ENCODE results near the gene PSMC4.
"Not testable (repeated sequence)": the region's sequence is repeated elsewhere in the genome, so short reads cannot be mapped to it uniquely, and the experiment has no call there.

The PSMC4 gene

DNA sequence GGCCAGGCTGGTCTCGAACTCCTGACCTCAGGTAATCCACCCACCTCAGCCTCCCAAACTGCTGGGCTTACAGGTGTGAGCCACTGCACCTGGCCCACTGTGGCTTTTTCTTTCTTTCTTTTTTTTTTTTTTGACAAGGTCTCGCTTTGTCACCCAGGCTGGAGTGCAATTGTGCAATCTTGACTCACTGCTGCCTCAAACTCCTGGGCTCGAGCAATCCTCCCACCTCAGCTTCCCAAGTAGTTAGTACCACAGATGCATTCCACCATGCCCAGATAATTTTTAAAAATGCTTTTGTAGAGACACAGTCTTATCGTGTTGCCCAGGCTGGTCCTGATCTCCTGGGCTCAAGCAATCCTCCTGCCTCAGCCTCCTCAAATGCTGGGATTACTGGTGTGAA, 24.4 kb upstream of the PSMC4 start:
- DNase-seq (ENCODE audit: low read depth): no peak

GRCh38 chr19:39949026-39949747, 21.8 kb upstream of the PSMC4 start:
- no peak for DNase-seq (ENCODE audit: low read depth)

DNA sequence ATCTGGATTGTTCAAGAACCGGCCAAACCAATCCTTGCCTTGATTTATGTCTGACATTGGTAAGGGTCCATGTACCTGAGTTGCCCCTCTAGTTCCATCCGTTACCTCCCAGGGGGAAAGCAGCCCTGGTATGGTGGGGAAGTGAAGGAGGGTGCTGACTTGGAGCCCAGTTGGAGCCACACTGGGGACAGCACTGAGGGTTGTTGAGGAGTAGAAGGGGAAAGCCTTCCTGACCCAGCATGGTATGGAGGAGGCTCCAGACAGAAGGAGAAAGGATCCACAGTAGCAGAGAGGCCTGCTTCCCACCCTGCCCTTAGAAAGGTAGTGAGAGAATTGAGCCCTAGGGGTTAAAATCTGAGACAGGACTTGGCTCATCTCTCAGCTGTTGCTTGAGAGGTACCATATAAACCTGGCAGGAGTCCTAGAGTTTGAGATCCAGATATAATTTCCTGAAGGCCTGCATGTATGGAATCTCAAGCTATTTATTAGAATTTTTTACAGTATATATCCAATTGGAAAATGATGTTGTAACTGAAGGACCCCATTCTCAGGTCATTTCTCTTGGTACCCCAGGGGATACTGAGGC, 19.8 kb upstream of the PSMC4 start:
- no peak for DNase-seq (ENCODE audit: low read depth)

GRCh38 chr19:39951686-39952085, 19.3 kb upstream of the PSMC4 start:
- DNase-seq (ENCODE audit: low read depth): no peak

DNA sequence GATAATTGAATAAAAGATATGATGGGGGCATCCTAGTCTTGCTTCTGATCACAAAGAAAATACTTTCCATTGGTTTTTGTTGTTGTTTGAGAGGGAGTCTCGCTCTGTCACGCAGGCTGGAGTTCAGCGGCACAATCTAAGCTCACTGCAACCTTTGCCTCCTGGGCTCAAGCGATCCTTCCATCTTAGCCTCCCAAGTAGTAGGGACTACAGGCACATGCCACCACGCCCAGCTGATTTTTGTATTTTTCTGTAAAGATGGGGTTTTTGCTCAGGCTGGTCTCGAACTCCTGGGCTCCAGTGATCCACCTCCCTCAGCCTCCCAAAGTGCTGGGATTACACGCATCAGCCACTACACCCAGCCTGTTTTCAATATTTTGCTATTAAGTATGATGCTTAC, 17.1 kb upstream of the PSMC4 start:
- no peak for DNase-seq (ENCODE audit: low read depth)

GRCh38 chr19:39957886-39958285, 13.1 kb upstream of the PSMC4 start:
- not testable (repeated sequence) for DNase-seq (ENCODE audit: low read depth)

DNA sequence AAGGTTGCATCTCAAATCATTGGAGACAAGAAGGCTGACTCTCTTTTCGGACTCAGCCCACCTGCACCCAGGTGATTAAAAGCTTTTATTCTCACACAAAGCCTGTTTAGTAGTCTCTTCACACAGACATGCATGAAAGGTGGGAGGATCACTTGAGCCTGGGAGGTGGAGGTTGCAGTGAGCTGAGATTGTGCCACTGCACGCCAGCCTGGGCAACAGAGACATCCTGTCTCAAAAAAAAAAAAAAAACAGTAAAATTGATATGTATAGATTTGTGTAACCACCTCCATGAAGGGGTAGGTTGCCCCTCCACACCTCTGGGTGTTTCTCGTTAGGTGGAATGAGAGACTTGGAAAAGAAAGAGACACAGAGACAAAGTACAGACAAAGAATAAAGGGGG, 12.0 kb upstream of the PSMC4 start:
- DNase-seq (ENCODE audit: low read depth): not testable (repeated sequence)

DNA sequence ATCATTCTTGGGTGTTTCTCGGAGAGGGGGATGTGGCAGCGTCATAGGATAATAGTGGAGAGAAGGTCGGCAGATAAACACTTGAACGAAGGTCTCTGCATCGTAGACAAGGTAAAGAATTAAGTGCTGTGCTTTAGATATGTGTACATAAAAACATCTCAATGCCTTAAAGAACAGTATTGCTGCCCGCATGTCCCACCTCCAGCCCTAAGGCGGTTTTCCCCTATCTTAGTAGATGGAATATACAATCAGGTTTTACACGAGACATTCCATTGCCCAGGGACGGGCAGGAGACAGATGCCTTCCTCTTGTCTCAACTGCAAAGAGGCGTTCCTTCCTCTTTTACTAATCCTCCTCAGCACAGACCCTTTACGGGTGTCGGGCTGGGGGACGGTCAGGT, 11.6 kb upstream of the PSMC4 start:
- not testable (repeated sequence) for DNase-seq (ENCODE audit: low read depth)

- no peak for DNase-seq (ENCODE audit: low read depth)
Measured at GRCh38 chr19:39963898-39964297, 7.1 kb upstream of the PSMC4 start.

- DNase-seq (ENCODE audit: low read depth): no peak
Measured at GRCh38 chr19:39966617-39967016, 4.3 kb upstream of the PSMC4 start.

- no peak for DNase-seq (ENCODE audit: low read depth)
Measured at GRCh38 chr19:39967561-39967960, 3.4 kb upstream of the PSMC4 start.

GRCh38 chr19:39968789-39969188, 2.2 kb upstream of the PSMC4 start:
- no peak for DNase-seq (ENCODE audit: low read depth)

- no peak for DNase-seq (ENCODE audit: low read depth)
Measured at GRCh38 chr19:39969266-39969665, 1.7 kb upstream of the PSMC4 start.

DNA sequence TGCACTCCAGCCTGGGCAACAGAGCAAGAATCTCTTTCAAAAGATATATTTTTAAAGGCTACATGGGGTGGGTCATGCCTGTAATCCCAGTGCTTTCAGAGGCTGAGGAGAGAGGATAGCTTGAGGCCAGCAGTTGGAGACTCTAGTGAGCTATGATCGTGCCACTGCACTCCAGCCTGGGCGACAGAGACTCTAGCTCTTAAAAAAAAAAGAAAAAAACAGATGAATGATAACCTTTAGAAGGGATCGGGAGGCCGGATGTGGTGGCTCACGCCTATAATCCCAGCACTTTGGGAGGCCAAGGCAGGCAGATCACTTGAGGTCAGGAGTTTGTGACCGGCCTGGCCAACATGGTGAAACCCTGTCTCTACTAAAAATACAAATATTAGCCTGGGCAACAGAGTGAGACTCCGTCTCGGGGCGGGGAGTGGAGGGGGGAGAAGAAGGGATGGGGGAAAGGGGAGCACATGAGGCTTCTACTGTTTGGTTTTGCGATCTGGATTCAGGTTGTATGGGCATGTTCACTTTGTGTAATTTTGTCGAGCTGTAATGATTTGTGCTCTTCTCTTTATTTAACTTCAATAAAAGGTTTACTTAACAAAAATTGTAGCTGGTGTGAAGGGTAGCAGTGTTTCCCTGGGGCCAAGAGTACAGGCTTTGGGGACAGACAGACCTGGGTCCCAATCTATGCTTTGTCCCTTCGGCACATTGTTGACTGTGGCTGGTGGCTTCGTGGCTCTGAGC, 1.1 kb upstream of the PSMC4 start:
- DNase-seq (ENCODE audit: low read depth): no peak

GRCh38 chr19:39970425-39970674, 615 bp upstream of the PSMC4 start:
- DNase-seq (ENCODE audit: low read depth): no peak

DNA sequence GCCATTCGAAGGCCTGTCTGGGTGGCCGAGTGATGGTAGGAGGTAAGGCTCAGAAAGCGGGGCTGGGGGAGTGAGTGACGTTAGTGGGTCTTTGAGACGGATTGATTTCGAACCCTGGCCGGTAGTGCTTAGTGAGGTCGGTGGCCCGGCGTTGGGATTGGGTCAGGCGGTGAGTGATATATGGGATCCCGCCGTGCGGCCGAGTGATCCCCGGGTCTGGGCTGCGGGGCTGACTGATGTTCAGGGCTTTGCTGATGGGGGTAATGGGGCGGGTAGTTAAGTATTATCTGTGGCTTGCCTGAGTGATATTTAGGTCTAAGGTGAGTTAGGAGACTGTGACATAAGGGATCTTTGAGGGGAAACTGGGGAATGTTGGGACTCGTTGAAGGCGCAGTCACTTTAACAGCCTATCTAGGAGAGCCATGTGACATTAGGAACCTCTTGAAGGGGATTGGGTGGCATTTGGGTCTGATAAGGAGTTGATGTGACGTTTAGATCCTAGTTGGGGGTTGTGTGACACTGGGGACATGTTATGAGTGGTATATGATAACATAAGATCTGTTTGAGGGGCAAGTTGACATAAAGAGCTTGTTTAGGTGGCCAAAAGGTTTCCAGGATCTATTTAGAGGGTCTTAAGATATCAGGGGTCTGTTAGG, 543 bp downstream of the PSMC4 start:
- no peak for DNase-seq (ENCODE audit: low read depth)

DNA sequence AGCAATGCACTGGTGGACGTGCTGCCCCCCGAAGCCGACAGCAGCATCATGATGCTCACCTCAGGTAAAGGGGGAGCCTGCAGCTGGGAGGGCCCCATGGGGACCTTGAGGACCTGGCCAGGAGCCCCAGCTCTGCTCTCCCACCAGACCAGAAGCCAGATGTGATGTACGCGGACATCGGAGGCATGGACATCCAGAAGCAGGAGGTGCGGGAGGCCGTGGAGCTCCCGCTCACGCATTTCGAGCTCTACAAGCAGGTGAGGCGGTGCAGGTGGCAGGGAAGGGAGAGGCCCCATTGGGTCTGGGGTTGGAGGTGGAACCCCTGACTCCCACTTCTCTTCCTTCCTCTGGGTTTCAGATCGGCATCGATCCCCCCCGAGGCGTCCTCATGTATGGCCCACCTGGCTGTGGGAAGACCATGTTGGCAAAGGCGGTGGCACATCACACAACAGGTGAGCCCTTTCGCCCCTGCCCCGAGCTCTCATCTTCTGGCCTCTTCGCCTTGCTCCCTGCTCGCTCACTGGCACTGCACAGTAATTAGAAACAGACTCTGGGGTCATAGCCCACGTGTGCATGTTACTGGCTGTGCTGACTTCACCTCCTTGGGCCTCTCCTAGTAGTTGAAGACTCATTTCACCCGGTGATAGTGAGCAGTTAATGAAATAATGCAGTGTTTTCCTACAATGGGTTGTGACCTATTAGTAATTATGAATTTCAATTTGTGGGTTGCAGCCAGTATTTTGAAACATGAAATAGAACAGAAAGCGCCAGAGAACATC, 3.6 kb downstream of the PSMC4 start:
- DNase-seq (ENCODE audit: low read depth): no peak

DNA sequence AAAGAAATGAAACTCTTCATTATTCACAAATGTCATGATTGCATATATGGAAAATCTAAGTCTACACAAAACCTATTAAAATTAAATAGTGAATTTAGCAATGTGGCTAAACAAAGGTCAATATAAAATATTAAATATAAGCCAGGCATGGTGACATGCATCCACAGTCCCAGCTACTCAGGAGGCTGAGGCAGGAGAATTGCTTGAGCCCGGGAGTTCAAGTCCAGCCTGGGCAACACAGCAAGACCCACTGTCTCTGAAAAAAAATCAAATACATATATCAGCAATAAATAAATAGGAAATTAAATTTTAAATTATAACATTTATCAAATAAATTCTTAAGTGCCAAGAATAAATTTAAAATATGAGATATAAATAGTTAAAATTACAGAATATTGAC, 11.9 kb downstream of the PSMC4 start:
- DNase-seq (ENCODE audit: low read depth): no peak

GRCh38 chr19:39983695-39984300, 12.8 kb downstream of the PSMC4 start:
- no peak for DNase-seq (ENCODE audit: low read depth)

DNA sequence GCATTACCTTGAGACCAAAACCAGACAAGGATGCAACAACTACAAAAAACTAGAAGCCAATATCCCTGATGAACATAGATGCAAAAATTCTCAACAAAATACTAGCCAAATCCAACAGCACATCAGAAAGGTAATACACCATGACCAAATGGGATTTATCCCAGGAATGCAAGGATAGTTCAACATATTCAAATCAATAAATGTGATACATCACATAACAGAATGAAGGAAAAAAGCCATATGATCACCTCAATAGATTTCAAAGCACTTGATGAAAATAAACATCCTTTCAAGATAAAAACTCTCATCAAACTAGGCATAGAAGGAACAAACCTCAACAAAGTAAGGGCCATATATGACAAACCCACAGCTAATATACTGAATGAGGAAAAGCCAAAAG, 15.7 kb downstream of the PSMC4 start:
- DNase-seq (ENCODE audit: low read depth): no peak

DNA sequence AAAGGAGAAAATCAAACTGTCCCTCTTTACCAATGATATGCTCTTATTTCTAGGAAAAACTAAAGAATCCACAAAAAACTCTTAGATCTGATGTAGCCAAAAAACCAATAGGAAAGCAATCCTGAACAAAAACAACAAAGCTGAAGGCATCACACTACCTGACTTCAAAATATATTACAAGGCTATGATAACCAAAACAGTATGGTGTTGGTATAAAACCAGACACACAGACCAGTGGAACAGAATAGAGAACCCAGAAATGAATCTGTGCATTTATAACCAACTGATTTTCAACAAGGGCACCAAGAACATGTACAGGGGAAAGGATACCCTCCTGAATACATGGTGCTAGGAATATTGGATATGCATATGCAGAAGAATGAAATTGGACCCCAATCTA, 16.2 kb downstream of the PSMC4 start:
- no peak for DNase-seq (ENCODE audit: low read depth)

DNA sequence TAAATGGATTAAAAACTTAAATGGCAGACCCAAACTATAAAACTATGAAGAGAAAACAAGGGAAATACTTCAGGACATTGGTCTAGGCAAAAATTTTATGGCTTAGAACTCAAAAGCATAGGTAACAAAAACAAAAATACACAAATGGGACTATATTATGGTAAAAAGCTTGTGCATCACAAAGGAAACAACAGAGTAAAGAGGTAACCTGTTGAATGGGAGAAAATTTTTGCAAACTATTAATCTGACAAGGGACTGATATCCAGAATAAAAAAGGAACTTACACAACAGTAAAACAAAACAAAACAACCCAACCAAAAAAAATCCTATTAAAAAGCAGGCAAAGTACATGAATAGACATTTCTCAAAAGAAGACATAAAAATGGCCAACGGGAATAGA, 16.6 kb downstream of the PSMC4 start:
- no peak for DNase-seq (ENCODE audit: low read depth)

All from activated T-helper 1 cell treated with Interleukin-2 at 50 U/mL for 16 hours (primary cell).